Head of caudate nucleus (tissue), 42 donors: ENCODE data around the gene RALB.
"Not testable (repeated sequence)": the region's sequence is repeated elsewhere in the genome, so short reads cannot be mapped to it uniquely, and the experiment has no call there.

Source experiments
- DNase-seq, 42 donors: peaks; one replicate each; pipeline versions ENCODE4 v3.0.0 to v3.0.0-alpha.2; 2020 to 2021; ENCODE audit warnings: mixed read lengths in 7 of 42
- intact Hi-C: fragments of 100-400 bp; cut with DNase I; formaldehyde crosslinking; loops from one replicate; pipeline ENCODE4 v1.15.0; 2022

RALB gene

GRCh38 chr2:120255071-120255470 lies 2.4 kb downstream of the RALB start:
- intact Hi-C loops = no loop called here
- DNase-seq = no peak

GRCh38 chr2:120255986-120256650 lies 3.5 kb downstream of the RALB start:
- DNase-seq = no peak
- intact Hi-C loops = no loop called here

- DNase-seq = no peak
- intact Hi-C loops = no loop called here
These were observed 4.0 kb downstream of the RALB start for GRCh38 chr2:120256651-120257000.

GRCh38 chr2:120257522-120257921 lies 4.9 kb downstream of the RALB start:
- intact Hi-C loops = no loop called here

GRCh38 chr2:120258196-120258595 lies 5.5 kb downstream of the RALB start:
- intact Hi-C loops = no loop called here
- no peak for DNase-seq

More at GRCh38 chr2:120257522-120257921, 4.9 kb downstream of the RALB start:
- DNase-seq = no peak

GRCh38 chr2:120259939-120260338 lies 7.3 kb downstream of the RALB start:
- DNase-seq, intact Hi-C loops: not testable (repeated sequence)

- no peak for DNase-seq
- intact Hi-C loops = no loop called here
These were observed 8.1 kb downstream of the RALB start for GRCh38 chr2:120260736-120261135.

GRCh38 chr2:120261387-120262006 lies 8.8 kb downstream of the RALB start:
- DNase-seq = no peak
- intact Hi-C loops = no loop called here

- no peak for DNase-seq
- intact Hi-C loops = no loop called here
These were observed 9.5 kb downstream of the RALB start for GRCh38 chr2:120262150-120262549.

- no peak for DNase-seq
- intact Hi-C loops = no loop called here
These were observed 10.2 kb downstream of the RALB start for GRCh38 chr2:120262761-120263428.

GRCh38 chr2:120265006-120265405 lies 12.4 kb downstream of the RALB start:
- intact Hi-C loops = no loop called here
- DNase-seq = no peak

GRCh38 chr2:120267348-120267747 lies 14.7 kb downstream of the RALB start:
- intact Hi-C loops = no loop called here
- DNase-seq = no peak

GRCh38 chr2:120269076-120269744 lies 16.6 kb downstream of the RALB start:
- DNase-seq = no peak
- intact Hi-C loops = no loop called here

- DNase-seq = no peak
- intact Hi-C loops = no loop called here
These were observed 17.2 kb downstream of the RALB start for GRCh38 chr2:120269816-120270215.

GRCh38 chr2:120271711-120272379 lies 19.2 kb downstream of the RALB start:
- intact Hi-C loops = no loop called here
- DNase-seq = no peak

- DNase-seq = no peak
- intact Hi-C loops = no loop called here
These were observed 20.3 kb downstream of the RALB start for GRCh38 chr2:120272763-120273481.

- no peak for DNase-seq
These were observed 23.2 kb downstream of the RALB start for GRCh38 chr2:120275617-120276400.

GRCh38 chr2:120277505-120278205 lies 25.0 kb downstream of the RALB start:
- intact Hi-C loops = no loop called here
- DNase-seq = no peak

More at GRCh38 chr2:120275617-120276400, 23.2 kb downstream of the RALB start:
- intact Hi-C loops = no loop called here
